ENCODE measurements around the gene ETNPPL.

DNA sequence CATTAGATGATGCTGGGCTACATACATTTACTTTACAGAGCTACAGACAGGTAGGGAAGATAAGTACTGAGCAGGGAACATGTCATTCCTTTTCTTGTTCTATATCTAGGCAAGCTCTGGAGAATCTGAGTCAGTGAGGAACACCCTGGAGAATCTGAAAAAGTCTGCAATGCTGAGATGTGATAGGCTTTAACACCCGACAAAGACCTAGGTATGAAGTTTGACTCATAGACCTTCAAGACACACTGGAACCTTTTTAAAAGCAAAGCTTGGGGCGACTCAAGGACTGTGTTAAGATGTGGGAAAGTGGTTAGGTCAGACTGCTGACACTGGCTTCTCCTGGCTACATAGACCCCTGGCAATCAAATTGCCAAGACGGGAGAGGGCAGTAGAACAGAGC, 69.6 kb downstream of the ETNPPL start:
- TF ChIP-seq, protein P1, sequence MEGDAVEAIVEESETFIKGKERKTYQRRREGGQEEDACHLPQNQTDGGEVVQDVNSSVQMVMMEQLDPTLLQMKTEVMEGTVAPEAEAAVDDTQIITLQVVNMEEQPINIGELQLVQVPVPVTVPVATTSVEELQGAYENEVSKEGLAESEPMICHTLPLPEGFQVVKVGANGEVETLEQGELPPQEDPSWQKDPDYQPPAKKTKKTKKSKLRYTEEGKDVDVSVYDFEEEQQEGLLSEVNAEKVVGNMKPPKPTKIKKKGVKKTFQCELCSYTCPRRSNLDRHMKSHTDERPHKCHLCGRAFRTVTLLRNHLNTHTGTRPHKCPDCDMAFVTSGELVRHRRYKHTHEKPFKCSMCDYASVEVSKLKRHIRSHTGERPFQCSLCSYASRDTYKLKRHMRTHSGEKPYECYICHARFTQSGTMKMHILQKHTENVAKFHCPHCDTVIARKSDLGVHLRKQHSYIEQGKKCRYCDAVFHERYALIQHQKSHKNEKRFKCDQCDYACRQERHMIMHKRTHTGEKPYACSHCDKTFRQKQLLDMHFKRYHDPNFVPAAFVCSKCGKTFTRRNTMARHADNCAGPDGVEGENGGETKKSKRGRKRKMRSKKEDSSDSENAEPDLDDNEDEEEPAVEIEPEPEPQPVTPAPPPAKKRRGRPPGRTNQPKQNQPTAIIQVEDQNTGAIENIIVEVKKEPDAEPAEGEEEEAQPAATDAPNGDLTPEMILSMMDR (IDR thresholded peaks at IDR 0.05), result no peak
- TF ChIP-seq EZH2phosphoT487 (IDR thresholded peaks at IDR 0.05; ENCODE audit: borderline replicate concordance, low read depth) (no peak), ELF1 (IDR thresholded peaks at IDR 0.05) (no peak), GABPA (IDR thresholded peaks at IDR 0.05; ENCODE audit: low read depth) (no peak), RCOR1 (IDR thresholded peaks at IDR 0.05; ENCODE audit: low read length) (no peak), POLR2AphosphoS5 (IDR thresholded peaks at IDR 0.05; ENCODE audit: low read depth, low read length) (no peak), MEF2A (IDR thresholded peaks at IDR 0.05; ENCODE audit: borderline replicate concordance, low read depth) (no peak), MAX (IDR thresholded peaks at IDR 0.05; ENCODE audit: low read depth) (no peak), JUND (IDR thresholded peaks at IDR 0.05) (no peak)
- TF ChIP-seq, protein P2, sequence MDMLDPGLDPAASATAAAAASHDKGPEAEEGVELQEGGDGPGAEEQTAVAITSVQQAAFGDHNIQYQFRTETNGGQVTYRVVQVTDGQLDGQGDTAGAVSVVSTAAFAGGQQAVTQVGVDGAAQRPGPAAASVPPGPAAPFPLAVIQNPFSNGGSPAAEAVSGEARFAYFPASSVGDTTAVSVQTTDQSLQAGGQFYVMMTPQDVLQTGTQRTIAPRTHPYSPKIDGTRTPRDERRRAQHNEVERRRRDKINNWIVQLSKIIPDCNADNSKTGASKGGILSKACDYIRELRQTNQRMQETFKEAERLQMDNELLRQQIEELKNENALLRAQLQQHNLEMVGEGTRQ (IDR thresholded peaks at IDR 0.05; ENCODE audit: borderline replicate concordance, low read depth, low read length), result no peak
- TF ChIP-seq, protein P3, sequence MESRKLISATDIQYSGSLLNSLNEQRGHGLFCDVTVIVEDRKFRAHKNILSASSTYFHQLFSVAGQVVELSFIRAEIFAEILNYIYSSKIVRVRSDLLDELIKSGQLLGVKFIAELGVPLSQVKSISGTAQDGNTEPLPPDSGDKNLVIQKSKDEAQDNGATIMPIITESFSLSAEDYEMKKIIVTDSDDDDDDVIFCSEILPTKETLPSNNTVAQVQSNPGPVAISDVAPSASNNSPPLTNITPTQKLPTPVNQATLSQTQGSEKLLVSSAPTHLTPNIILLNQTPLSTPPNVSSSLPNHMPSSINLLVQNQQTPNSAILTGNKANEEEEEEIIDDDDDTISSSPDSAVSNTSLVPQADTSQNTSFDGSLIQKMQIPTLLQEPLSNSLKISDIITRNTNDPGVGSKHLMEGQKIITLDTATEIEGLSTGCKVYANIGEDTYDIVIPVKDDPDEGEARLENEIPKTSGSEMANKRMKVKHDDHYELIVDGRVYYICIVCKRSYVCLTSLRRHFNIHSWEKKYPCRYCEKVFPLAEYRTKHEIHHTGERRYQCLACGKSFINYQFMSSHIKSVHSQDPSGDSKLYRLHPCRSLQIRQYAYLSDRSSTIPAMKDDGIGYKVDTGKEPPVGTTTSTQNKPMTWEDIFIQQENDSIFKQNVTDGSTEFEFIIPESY (IDR thresholded peaks at IDR 0.05; ENCODE audit: borderline replicate concordance, low read depth), result no peak
